NCI-H1436 treated with DMSO at 0.1 percent for 48 hours (cell line): Measurements from ENCODE around the gene S100B.
"Not testable (repeated sequence)": the region's sequence is repeated elsewhere in the genome, so short reads cannot be mapped to it uniquely, and the experiment has no call there.

Experiments used
- DNase-seq: peaks from one replicate; lab custom pipeline; 2025; lab: John Stamatoyannopoulos, UW

Gene S100B

DNA sequence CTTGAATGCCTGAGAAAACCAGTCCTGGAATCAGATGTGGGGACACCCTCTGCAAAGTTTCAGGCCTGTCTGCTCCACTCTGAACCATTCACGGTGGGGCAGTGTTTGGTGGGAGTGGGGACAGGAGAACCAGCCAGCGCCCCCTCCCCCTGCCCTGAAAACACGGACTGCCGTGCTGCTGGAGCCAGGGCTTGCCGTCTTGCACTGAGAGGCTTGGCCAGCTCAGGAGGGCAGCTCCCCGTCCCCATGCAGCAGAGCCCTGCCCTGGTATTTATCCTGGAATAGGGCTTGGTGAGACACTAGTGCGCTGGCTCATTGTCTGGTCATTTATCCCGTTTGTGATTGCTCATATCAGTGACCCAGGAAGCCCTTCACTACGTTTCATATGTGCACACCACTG is 3.9 kb downstream of the S100B start:
- DNase-seq: no peak

DNA sequence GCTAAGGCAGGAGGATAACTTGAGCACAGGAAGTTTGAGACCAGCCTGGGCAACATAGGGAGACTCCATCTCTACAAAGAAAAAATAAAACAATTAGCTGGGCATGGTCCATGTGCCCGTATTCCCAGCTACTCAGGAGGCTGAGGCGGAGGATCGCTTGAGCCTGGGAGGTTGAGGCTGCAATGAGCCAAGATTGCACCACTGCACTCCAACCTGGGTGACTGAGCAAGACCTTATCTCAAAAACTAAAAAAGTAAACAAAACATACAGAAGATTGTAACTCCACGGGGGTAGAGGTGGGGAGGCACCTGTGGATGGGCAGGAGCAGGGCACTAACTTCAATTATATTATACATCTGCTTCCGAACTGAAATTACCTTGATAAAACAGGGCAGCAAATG is 4.6 kb downstream of the S100B start:
- DNase-seq: no peak

DNA sequence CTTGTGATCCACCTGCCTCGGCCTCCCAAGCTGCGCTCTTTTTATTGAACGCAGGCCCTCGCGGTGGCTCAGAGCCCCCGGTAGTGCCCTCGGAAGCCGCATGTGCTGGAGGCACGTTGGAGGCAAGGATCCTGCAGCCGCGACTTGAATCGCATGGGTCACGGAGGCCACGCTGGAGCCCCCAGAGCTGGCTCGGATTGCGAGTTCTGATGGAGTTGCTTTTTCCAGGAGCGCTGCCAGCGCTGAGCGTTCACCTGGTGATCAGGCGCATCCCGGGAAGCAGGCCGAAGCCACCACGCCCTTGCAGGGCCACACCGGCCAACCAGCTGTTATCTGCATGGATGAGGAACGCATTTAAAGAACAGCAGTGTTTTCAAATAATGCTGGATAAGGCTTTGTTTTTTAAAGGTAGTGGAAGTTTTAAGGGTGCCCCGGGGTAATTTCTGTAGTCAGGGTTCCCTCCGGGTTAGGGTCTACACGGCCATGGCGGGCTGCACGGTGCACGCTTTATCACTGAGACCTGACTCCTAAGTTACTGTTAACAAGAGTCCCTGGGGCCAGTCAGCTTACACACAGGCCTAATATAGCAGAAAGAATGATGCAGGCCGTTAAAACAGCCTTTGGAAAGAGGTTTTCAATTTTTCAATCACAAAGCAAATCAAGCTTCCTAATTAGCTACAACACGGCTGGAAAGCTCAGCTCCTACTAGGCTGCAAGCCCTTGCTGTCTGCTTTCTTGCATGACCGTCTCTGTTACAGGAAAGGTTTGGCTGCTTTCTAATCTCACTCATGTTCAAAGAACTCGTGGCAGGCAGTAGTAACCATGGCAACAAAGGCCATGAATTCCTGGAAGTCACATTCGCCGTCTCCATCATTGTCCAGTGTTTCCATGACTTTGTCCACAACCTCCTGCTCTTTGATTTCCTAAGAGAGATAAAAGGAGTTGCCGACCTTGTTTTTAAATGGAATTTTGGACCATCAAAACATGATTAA is 6.0 kb downstream of the S100B start:
- DNase-seq: no peak

DNA sequence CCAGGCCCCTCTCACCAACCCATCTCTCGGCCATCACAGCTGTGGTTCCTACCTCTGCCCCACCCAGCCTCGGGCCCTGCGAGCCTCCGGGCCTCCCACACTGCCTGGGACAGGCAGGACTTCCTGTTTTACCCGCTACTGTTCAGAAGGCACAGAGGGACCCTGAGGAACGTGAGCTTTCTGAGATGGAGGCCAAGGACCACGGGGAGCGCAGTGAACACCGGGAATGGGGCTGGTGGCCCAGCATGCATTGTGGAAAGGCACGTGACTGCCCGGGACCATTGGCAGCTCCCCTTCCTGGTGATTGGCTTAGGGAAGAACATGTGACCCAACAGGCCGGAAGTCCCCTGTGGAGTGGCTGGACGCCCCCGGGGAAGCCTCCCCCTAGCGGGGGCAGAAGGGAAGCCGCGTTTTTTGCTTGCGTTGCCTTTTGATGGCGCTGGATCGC is 7.0 kb downstream of the S100B start:
- DNase-seq: no peak

DNA sequence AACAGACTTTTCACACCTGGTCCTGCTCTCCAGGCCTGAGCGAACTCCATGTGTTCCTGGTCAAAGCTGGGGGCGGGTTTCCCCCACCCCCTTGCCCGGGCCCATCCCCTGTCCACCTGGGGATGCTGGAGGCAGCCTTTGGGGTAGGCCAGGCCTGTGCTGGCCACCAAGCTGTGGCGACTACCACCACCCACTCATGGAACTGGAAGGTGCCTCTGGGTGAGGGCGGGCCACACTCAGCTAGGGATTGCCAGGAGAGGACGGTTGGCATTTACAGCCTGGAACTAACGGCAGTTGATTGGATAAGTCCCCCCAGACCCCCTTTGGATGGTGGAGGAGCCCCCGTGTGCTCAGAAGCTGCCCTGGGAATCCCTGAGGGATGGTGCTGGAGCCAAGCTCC is 7.9 kb downstream of the S100B start:
- no peak for DNase-seq

DNA sequence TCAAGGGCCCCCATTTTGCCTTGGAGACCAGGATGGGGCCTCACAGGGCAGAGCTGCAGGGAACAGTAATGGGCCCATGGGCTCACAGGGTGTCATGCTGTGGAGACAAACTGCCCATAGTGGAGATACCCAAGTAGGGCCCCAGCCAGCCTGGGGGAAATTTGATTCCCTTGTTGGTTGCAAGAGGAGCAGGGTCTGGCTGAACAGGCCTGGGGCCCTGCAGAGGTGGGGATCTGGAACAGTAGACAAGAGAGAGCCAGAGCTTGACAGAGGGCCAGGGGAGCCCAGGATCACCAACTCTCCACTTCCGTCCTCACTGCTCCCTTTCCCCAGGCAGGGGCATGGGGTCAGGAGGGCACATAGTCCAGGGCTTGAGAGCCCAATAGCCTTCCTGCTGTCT is 8.7 kb downstream of the S100B start:
- DNase-seq: no peak

DNA sequence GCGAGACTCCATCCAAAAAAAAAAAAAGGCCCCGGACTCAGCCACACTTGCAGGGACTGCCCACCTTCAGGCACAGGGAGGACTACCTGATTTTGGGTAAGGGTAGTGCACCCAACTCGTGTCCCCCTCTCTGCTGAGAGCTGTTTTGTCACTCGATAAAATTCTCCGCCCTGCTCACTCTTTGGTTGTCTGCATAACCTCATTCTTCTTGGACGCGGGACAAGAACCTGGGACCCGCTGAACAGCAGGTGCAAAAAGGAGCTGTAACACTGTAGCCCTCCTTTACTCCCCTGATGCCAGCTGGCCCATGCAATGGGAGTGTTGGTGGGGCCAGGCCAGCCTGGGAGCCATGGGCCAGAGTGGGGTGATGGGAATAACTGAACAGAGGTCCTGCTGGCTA is 10.6 kb downstream of the S100B start:
- DNase-seq: no peak

DNA sequence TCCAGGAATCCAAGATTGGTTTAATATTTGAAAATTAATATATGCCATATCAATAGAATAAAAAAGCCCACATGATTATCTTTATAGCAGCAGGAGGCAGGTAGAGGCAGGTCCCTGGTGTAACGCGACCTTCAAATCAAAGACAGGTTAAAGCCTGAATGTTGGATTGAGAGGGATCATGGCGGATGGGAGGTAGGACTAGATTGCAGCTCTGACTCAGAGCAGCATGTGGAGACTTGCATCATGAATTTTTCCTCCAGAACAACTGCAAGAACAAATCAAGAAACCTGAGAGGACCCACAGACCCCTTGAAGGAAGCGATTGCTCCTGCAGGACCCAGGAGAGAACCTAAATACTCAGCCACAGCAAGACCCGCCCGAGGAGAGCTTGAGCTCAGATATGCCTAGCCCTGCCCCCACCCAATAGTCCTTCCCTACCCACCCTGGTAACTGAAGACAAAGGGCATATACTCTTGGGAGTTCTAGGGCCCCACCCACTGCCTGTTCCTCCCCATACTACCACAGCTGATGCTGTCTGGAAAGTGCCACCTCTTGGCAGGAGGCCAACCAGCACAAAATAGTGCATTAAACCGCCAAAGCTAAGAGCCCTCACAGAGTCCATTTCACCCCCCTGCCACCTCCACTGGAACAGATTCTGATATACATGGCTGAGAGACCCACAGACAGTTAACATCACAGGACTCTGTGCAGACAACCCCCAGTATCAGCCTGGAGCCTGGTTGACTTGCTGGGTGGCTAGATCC is 19.5 kb downstream of the S100B start:
- peak; percentile 58 for DNase-seq

DNA sequence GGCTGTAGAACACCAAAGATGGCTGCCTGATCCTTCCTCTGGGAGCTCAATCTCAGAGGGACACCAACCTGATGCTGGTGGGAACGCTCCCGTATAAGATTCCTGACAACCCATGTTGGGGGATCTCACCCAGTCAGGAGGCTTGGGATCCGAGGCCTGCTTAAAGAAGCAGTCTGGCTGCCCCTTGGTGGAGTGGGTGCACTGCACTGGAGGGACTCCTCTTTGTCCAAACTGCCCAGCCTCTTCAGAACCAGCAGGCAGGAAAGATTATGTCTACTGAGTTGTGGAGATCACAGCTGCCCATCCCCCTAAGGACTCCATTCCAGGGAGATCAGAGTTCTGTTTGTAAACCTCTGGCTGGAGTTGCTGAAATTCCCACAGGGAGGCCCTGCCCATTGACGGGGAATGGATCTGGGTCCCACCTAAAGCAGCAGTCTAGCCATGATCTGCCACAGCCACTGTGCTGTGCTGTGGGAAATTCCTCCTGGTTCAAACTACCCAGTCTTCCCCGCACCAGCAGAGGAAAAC is 23.0 kb downstream of the S100B start:
- DNase-seq: no peak

DNA sequence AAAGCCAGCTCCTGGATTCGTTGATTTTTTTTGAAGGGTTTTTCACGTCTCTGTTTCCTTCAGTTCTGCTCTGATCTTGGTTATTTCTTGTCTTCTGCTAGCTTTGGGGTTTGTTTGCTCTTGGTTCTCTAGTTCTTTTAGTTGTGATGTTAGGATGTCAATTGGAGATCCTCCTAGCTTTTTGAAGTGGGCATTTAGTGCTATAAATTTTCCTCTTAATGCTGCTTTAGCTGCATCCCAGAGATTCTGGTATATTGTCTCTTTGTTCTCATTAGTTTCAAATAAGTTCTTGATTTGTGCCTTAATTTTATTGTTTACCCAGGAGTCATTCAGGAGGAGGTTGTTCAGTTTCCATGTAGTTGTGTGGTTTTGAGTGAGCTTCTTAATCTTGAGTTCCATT is 25.5 kb downstream of the S100B start:
- not testable (repeated sequence) for DNase-seq

DNA sequence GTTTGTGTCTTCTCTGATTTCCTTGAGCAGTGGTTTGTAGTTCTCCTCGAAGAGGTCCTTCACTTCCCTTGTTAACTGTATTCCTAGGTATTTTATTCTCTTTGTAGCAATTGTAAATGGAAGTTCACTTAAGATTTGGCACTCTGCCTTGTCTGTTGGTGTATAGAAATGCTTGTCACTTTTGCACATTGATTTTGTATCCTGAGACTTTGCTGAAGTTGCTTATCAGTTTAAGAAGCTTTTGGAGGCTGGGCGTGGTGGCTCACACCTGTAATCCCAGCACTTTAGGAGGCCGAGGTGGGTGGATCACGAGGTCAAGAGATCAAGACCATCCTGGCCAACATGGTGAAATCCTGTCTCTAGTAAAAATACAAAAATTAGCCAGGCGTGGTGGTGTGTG is 27.1 kb downstream of the S100B start:
- DNase-seq: not testable (repeated sequence)

DNA sequence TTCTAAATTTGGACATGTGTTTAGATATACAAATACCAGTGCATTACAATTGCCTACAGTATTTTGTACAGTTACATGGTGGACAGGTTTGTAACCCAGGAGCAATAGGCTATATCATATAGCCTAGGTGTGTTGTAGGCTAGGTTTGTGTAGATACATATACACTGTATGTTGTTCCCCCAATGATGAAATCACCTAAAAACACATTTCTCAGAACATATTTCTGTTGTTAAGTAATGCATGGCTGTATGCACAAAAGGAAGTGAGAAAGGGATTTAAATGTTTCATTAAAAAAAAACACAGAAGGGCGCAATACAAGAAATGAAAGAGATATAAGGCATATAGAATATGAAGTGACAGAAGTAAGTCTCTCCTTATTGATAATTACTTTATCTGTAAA is 32.0 kb downstream of the S100B start:
- no peak for DNase-seq

DNA sequence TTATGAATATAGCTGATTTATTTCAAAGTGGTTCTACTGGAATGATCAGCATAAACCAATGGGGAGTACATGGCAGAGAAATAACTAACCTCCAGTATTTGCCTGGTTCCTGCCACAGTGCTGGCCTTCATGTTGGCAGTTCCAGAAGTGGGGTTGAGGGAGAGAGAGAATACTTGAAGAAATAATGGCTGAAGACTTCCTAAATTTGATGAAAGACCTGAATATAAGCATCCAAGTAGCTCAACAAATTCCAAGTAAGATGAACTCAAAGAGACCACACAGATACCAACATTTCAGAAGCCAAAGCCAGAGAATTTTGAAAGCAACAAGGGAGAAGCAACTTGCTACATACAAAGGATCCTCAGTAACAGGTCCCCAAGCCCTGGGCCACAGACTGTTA is 34.3 kb downstream of the S100B start:
- DNase-seq: no peak

DNA sequence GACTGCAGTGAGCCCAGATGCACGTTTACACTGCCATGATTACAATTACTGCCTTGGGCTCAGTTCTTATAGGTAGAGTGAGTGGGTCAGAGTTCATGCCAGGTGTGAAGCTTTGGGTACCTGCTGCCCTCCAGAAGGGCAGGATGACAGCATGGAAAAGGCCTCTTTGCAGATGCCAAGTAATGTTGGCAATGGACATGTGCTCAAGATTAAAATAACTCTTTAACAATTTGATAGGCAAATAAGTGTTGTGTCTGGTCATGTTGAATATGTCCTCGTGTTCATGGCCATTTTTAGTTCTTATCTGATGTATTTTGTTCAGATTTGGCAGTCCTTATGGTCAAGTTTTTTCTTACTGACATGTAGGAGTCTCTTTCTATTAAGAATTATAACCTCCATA is 34.8 kb downstream of the S100B start:
- DNase-seq: no peak

DNA sequence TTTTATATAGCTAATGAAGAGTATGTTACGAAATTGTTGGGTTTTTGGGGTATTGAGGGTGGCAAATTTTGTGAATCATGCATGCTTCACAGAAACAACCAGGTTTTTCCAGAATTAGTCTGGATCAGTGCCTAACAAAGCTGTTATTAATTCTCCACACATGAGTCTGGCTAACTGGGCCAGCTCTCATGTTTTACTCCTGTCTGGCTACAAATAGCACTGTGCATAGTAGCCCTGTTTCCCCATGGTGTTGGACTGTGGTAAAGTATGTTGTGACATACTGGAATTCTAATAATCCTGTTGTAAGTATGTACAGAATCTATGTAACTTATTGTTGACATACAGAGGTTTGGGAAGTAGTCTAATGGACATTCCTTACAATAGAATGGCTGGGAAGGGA is 35.8 kb downstream of the S100B start:
- DNase-seq: no peak

DNA sequence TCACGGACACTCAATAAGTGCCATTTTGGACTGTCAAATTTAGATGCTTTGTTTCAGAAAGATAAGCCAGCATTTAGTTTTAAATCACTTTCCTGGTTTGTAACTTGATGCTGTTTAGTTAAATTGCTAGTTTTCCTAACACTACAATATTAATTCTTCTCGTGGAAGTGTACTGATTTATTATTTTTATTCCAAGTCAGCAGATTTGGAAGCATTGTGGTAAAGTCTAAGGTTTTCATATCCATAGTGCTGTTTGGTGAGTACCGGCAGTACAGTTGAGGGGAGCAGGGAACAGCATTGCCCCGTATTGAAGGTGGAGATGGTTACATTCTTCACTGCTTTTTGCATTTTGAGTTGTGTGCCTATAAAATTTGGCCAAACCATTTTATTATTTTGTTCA is 36.3 kb downstream of the S100B start:
- no peak for DNase-seq

DNA sequence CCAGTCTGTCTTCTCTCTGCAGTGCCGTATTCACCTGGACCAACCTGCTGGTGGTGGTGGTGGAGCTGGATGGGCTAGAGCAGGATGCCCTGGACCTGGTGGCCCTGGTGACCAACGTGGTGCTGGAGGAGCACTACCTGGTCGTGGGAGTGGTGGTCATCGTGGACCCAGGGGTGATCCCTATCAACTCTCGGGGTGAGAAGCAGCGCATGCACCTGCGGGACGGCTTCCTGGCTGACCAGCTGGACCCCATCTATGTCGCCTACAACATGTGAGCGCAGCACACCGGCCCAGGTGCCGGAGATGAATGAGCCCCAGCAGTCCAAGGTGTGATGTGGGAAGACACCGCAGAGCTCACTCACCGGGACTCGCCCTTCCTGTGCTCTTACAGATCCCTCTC is 37.5 kb downstream of the S100B start:
- no peak for DNase-seq

DNA sequence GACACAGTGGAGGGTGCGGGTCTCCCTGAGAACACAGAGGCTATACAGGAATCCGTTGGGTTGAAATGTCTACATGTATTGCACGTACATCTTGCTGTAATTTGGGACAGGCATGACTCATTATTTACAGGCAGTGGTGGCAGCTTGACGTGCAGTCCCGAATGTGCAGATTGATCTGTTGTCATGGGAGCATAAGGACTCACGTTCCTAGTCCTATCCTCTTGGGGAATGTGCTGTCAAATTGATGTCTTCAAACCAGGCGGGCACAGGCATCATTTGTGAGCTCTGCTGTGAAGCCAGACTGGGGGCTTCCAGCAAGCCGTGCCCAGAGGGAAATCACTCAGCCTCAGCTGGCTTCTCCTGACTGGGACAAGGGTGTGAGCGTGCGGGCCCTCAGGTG is 40.5 kb downstream of the S100B start:
- DNase-seq: no peak

DNA sequence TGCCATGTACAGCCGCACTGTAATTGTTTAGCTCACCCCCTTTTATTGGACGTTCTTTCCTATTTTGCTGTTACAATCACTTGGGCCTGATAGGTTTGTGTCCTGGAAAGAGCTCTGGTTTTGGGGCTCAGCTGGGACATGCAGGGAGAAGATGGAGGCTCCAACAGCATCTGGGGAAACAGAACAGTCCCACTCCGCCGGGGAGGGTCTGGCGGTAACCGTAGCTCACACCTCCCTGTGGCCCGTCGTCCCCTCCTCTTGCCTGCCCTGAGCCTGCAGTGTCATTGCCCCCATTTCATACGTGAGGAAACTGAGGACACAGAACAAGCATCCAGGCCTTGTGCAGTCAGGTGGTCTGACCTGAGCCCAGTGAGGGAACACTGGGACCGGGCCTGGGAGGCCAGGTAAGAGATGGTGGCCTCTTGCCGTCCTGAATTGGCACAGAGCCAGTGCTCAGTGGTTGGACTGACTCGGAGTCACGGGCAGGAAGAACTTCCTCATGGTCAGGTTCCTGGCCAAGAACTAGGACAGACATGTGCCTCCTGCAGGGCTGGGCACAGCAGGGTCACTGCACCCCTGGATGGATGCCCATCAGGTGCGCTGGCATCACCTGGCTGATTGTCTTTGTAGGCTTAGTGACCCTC is 41.8 kb downstream of the S100B start:
- no peak for DNase-seq

DNA sequence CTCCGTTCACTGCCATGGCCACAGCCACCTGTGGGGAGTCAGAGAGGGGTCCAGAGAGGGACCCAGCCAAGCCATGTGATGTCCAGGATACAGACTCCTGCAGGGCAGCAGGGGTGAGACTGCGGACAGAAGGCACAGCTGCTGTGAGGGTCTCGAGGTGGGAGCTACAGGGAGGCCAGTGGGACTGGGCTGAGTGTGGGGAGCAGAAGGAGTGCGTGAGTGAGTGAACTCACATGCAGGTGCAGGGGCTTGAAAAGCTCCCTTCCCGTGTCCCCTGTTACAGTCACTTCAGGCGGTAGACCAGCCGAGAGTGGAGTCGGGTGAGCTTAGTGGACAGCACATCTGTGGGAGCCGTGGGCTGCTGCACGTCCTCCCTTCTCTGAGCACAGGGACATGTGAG is 42.4 kb downstream of the S100B start:
- no peak for DNase-seq

DNA sequence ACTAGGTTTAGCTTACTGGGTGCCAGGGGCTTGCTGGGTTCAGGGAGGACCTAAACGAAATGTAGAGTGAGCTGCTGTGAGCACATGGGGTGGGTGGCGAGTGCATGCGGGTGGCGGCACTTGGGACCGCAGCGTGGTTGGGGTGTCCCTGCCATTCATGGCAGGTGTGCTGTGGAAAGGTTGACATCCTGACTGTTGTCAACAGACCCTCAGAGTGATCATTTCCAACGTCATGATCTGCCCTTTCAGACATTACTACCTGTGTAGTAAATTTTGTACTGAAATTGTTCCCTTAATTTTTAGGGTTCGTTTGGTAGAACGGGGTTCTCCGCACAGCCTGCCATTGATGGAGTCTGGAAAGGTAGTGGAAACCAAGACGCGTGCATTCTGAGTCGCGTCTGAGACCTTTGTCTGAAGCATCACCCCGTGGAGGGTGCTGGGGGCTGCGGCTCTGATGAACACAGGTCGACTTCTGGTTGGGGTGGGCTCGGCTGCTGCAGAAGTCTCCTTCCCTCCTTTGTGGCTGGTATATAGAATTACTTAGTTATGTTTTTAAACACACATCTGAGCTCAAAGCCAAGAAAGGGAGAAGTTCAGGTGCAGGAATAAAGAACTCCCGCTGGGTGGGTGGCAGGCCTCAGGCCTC is 43.3 kb downstream of the S100B start:
- DNase-seq: no peak
